Gastroesophageal sphincter (tissue), 3 donors: Measurements from ENCODE around the gene TNFRSF18.

ENCODE experiments used
- EP300 ChIP-seq: sonication (generic); formaldehyde crosslinking; IDR thresholded peaks from one replicate; pipeline ENCODE4 v1.6.1; 2017; ENCODE audit warnings: antibody characterized with exemption, mild to moderate bottlenecking
- POLR2AphosphoS5 ChIP-seq: sonication (generic); formaldehyde crosslinking; IDR thresholded peaks from one replicate; pipeline ENCODE4 v1.6.1; 2017; ENCODE audit warnings: antibody characterized with exemption
- TF ChIP-seq, protein P1 (sequence below), 4 experiments: fragments of 200-600 bp in 2 of 4; fragments of 450-650 bp in 2 of 4; sonication (generic) in 1 of 4; IDR thresholded peaks; one replicate each; pipeline ENCODE4 v1.5.1; 2017 to 2019; ENCODE audit warnings: antibody characterized with exemption in 4 of 4, mild to moderate bottlenecking in 2 of 4, moderate library complexity in 2 of 4

DNA sequence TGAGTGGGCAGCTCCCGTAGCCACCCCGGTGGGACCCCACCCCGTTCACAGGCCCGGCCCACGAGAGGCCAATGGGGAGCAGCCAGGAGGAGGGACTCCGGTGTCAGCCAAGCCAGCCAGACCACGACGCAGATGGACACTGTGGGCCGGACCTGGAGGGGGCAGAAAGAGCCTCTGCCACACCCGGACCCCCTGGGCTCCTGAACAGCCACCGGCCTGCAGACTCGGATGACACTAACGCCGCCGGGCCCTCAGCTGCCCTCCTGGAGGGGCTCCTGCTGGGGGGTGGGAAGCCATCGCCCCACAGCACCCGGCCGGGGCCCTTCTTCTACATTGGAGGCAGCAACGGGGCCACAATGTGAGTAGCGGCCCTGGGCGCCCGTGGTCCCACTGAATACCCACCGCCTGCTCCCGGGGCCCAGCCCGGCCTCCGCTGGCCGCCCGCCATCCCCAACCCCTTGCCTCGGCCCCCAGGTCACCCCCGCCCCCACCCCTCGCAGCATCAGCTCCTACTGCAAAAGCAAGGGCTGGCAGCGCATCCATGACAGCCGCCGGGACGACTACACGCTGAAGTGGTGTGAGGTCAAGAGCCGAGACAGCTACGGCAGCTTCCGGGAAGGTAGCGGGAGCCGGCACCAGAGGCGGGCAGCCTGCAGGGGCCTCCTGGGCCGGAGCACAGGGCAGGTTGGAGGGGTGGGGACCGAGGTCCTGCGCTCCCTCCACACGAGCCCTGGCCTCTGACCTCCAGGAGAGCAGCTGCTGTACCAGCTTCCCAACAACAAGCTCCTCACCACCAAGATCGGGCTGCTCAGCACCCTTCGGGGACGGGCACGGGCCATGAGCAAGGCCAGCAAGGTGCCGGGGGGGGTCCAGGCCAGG, 26.2 kb downstream of the TNFRSF18 start:
- TF ChIP-seq, protein P1, sequence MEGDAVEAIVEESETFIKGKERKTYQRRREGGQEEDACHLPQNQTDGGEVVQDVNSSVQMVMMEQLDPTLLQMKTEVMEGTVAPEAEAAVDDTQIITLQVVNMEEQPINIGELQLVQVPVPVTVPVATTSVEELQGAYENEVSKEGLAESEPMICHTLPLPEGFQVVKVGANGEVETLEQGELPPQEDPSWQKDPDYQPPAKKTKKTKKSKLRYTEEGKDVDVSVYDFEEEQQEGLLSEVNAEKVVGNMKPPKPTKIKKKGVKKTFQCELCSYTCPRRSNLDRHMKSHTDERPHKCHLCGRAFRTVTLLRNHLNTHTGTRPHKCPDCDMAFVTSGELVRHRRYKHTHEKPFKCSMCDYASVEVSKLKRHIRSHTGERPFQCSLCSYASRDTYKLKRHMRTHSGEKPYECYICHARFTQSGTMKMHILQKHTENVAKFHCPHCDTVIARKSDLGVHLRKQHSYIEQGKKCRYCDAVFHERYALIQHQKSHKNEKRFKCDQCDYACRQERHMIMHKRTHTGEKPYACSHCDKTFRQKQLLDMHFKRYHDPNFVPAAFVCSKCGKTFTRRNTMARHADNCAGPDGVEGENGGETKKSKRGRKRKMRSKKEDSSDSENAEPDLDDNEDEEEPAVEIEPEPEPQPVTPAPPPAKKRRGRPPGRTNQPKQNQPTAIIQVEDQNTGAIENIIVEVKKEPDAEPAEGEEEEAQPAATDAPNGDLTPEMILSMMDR (IDR thresholded peaks at IDR 0.05) = no peak
- TF ChIP-seq EP300 (no peak), POLR2AphosphoS5 (no peak)
